Memory B cell (primary cell): ENCODE results near the gene JARID2.
A peak's percentile ranks its signal among the peaks of the same experiment; 100 is the strongest.

Experiments used
- ATAC-seq: fragments of 150-1000 bp; cut with Tn5 transposase; 2 replicates; pipeline ENCODE4 v1.10.0; 2021; ENCODE audit warnings: low read depth, mild to moderate bottlenecking, moderate library complexity
- DNase-seq, 2 donors: peaks; one replicate each; pipeline ENCODE4 v3.0.0; 2022; ENCODE audit warnings: low spot score in 2 of 2
- H3K27ac Mint-ChIP-seq: one replicate; pipeline ENCODE4 v1.8.0; 2022; ENCODE audit warnings: mild to moderate bottlenecking, moderate library complexity, mixed read lengths
- H3K27me3 Mint-ChIP-seq: one replicate; pipeline ENCODE4 v1.8.0; 2022; ENCODE audit warnings: mixed read lengths
- H3K36me3 Mint-ChIP-seq: one replicate; pipeline ENCODE4 v1.8.0; 2022; ENCODE audit warnings: mild to moderate bottlenecking, mixed read lengths
- H3K4me1 Mint-ChIP-seq: one replicate; pipeline ENCODE4 v1.8.0; 2022; ENCODE audit warnings: mixed read lengths
- H3K4me3 Mint-ChIP-seq: one replicate; pipeline ENCODE4 v1.8.0; 2022; ENCODE audit warnings: mild to moderate bottlenecking, moderate library complexity, mixed read lengths
- H3K9me3 Mint-ChIP-seq: one replicate; pipeline ENCODE4 v1.8.0; 2022; ENCODE audit warnings: mixed read lengths

The JARID2 gene

DNA sequence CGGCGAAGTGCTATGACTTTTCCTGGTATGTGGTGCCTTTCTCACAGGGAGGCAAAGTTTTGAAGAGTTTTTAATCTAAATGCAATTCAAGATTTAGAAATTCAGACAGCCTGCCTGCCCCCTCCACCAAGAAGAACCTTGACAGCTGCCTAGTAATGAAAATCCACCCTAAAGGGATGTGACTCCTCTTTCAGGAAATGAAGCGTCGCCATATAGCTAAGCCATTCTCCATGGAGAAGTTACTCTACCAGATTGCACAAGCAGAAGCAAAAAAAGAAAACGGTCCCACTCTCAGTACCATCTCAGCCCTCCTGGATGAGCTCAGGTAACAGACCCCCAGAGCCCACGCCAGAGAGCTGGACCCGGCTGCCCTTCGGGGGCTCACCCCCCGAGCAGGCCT lies 266.9 kb downstream of the JARID2 start:
- Mint-ChIP-seq H3K27me3 (no peaks in the 10 kb centered on the region), H3K27ac (no peak overlapping the region), H3K4me1 (peaks cover 2% of the 10 kb centered on the region), H3K4me3 (no peak overlapping the region), H3K9me3 (no peaks in the 10 kb centered on the region), H3K36me3 (peaks cover 43% of the 10 kb centered on the region)
- DNase-seq, result no peak
- ATAC-seq, result no peak

- Mint-ChIP-seq H3K9me3 (no peaks in the 10 kb centered on the region), H3K4me1 (peaks cover 2% of the 10 kb centered on the region), H3K36me3 (peaks cover 41% of the 10 kb centered on the region), H3K27me3 (no peaks in the 10 kb centered on the region), H3K4me3 (no peak overlapping the region), H3K27ac (peak overlapping the region; percentile 83)
- no peak for DNase-seq
- ATAC-seq, result no peak
Observed at GRCh38 chr6:15513131-15513771, 267.4 kb downstream of the JARID2 start.

- Mint-ChIP-seq H3K27me3 (no peaks in the 10 kb centered on the region), H3K36me3 (peaks cover 41% of the 10 kb centered on the region), H3K27ac (peak overlapping the region; percentile 83), H3K4me3 (no peak overlapping the region), H3K4me1 (peaks cover 2% of the 10 kb centered on the region), H3K9me3 (no peaks in the 10 kb centered on the region)
- ATAC-seq, result no peak
- no peak for DNase-seq
Observed at GRCh38 chr6:15513801-15514711, 268.2 kb downstream of the JARID2 start.

DNA sequence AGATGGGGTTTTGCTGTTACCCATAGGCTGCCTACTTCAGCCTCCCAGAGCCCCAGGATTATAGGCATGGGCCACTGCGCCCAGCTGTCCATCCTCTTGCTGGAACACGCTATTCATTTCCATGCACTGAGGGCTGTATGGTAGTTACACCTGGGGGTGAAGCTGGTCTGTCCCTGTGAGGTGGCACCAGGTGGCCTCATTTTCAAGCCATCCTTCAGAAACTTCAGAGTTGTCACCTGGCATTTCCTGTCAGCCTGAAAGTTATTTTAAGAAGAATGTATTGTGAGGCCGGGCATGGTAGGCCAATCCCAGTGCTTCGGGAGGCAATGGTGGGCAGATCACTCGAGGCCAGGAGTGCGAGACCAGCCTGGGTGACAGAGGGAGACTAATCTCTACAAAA lies 269.4 kb downstream of the JARID2 start:
- ATAC-seq (no peak), DNase-seq (no peak)
- peak overlapping the region; percentile 83 for H3K27ac Mint-ChIP-seq
- no peaks in the 10 kb centered on the region for H3K9me3 Mint-ChIP-seq
- peaks cover 2% of the 10 kb centered on the region for H3K4me1 Mint-ChIP-seq
- no peaks in the 10 kb centered on the region for H3K27me3 Mint-ChIP-seq
- H3K4me3 Mint-ChIP-seq, result no peak overlapping the region
- peaks cover 45% of the 10 kb centered on the region for H3K36me3 Mint-ChIP-seq

- H3K4me1 Mint-ChIP-seq, result peaks cover 2% of the 10 kb centered on the region
- peak overlapping the region; percentile 83 for H3K27ac Mint-ChIP-seq
- H3K9me3 Mint-ChIP-seq, result no peaks in the 10 kb centered on the region
- DNase-seq (no peak), ATAC-seq (no peak)
- H3K4me3 Mint-ChIP-seq, result no peak overlapping the region
- H3K27me3 Mint-ChIP-seq, result no peaks in the 10 kb centered on the region
- H3K36me3 Mint-ChIP-seq, result peaks cover 44% of the 10 kb centered on the region
Observed at GRCh38 chr6:15515660-15516375, 269.9 kb downstream of the JARID2 start.

DNA sequence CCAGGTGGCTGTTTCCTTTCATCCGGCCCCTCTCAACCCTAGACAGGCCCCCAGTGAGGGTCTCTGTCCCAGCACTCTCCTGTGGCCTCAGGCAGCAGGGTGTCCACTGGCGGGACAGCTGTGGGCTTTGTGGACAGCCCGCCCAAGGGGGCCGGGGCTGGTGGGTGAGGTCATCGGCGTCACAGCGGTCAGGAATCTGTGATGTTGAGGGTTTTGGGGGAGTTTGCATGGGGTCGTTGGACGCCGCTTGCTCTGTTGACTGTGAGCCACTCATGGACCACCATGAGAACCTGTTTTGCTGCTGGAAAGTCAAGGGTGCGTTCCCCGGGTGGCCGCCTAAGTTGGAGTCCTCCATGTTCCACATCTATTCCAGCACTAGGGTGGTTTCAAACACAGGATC lies 270.5 kb downstream of the JARID2 start:
- ATAC-seq, result no peak
- Mint-ChIP-seq H3K4me3 (no peak overlapping the region), H3K27ac (no peak overlapping the region), H3K4me1 (peaks cover 2% of the 10 kb centered on the region), H3K27me3 (no peaks in the 10 kb centered on the region), H3K9me3 (no peaks in the 10 kb centered on the region), H3K36me3 (peaks cover 44% of the 10 kb centered on the region)
- no peak for DNase-seq

DNA sequence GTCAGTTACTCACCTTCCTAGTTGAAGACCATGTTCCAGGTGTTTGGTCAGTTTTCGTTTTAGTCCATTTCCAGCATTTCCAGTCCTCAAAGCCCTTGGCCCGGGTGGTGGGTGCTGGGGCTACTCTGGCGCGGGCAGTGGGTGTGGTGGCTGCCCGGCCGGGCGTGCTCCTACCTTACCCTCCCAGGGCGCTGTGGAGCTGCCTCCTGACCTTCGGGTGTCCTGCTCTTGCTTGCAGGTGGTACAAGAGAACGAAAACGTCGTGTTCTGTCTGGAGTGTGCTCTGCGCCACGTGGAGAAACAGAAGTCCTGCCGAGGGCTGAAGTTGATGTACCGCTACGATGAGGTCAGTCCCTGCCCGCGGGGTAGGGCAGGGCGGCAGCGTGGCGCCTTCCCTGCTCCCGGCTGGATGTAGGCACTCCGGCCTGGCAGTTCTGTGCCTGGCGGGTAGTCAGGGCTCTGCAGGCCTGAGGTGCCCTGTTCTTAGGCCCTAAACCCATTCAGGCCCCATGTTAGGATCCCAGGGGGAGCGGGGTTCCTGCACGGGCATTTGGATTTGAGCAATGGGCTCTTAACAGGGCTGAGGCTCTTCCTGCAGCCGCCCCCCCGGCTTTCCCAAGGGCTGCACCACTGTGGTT lies 271.2 kb downstream of the JARID2 start:
- peaks cover 2% of the 10 kb centered on the region for H3K4me1 Mint-ChIP-seq
- no peak overlapping the region for H3K4me3 Mint-ChIP-seq
- H3K27me3 Mint-ChIP-seq, result no peaks in the 10 kb centered on the region
- peaks cover 45% of the 10 kb centered on the region for H3K36me3 Mint-ChIP-seq
- H3K27ac Mint-ChIP-seq, result no peak overlapping the region
- H3K9me3 Mint-ChIP-seq, result no peaks in the 10 kb centered on the region
- ATAC-seq (no peak), DNase-seq (no peak)

DNA sequence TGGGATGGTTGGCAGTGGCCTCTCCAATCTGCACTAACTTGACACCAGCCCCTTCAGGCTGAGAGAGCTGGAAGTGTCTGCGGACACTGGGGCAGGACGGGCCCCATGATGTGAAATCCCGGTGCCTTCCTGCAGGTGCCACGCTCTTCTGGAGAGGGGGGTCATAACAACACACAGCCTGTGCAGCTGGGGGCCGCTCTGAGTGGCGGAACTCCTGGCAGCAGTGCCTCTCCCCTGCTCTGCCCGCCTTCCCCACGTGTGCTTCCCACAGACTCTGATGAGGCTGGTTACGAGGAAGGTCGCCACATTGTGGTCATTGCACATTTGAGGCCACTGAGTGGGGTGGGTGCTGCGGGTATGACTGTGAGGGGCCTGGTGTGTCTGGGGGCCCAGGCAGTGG lies 271.7 kb downstream of the JARID2 start:
- no peak overlapping the region for H3K4me3 Mint-ChIP-seq
- H3K27me3 Mint-ChIP-seq, result no peaks in the 10 kb centered on the region
- no peak overlapping the region for H3K27ac Mint-ChIP-seq
- H3K4me1 Mint-ChIP-seq, result peaks cover 2% of the 10 kb centered on the region
- ATAC-seq (no peak), DNase-seq (no peak)
- no peaks in the 10 kb centered on the region for H3K9me3 Mint-ChIP-seq
- H3K36me3 Mint-ChIP-seq, result peaks cover 44% of the 10 kb centered on the region

DNA sequence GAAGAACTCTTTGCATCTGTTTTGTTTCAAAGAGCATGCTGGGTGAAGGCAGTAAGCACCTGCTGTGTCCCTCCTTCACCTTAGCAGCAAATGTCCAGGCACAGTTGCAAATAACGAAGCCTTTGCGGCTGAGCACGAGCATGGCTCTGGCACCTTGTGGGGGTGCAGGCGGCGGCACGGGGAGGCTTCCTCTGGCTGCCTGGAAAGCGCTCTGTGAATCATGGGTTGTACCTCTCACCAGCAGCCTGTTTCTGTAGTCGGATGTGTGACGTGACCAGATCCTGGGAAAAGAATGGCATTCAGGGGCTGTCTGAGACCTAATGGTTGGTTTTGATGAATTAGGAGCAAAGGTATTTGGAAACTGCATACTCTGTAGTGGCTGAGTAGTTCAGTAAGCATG lies 272.2 kb downstream of the JARID2 start:
- no peaks in the 10 kb centered on the region for H3K27me3 Mint-ChIP-seq
- ATAC-seq (no peak), DNase-seq (no peak)
- H3K36me3 Mint-ChIP-seq, result peaks cover 47% of the 10 kb centered on the region
- H3K9me3 Mint-ChIP-seq, result no peaks in the 10 kb centered on the region
- H3K4me1 Mint-ChIP-seq, result peaks cover 2% of the 10 kb centered on the region
- no peak overlapping the region for H3K4me3 Mint-ChIP-seq
- H3K27ac Mint-ChIP-seq, result no peak overlapping the region

GRCh38 chr6:15518878-15519277 lies 273.0 kb downstream of the JARID2 start:
- Mint-ChIP-seq H3K36me3 (peaks cover 48% of the 10 kb centered on the region), H3K27ac (peak overlapping the region; percentile 77), H3K4me1 (peaks cover 2% of the 10 kb centered on the region), H3K4me3 (no peak overlapping the region), H3K27me3 (no peaks in the 10 kb centered on the region), H3K9me3 (no peaks in the 10 kb centered on the region)
- no peak for DNase-seq
- ATAC-seq, result no peak

- no peak for ATAC-seq
- no peaks in the 10 kb centered on the region for H3K9me3 Mint-ChIP-seq
- H3K36me3 Mint-ChIP-seq, result peaks cover 46% of the 10 kb centered on the region
- H3K4me1 Mint-ChIP-seq, result peaks cover 2% of the 10 kb centered on the region
- H3K4me3 Mint-ChIP-seq, result no peak overlapping the region
- peak overlapping the region; percentile 77 for H3K27ac Mint-ChIP-seq
- DNase-seq, result no peak
- no peaks in the 10 kb centered on the region for H3K27me3 Mint-ChIP-seq
Observed at GRCh38 chr6:15519681-15520080, 273.8 kb downstream of the JARID2 start.

DNA sequence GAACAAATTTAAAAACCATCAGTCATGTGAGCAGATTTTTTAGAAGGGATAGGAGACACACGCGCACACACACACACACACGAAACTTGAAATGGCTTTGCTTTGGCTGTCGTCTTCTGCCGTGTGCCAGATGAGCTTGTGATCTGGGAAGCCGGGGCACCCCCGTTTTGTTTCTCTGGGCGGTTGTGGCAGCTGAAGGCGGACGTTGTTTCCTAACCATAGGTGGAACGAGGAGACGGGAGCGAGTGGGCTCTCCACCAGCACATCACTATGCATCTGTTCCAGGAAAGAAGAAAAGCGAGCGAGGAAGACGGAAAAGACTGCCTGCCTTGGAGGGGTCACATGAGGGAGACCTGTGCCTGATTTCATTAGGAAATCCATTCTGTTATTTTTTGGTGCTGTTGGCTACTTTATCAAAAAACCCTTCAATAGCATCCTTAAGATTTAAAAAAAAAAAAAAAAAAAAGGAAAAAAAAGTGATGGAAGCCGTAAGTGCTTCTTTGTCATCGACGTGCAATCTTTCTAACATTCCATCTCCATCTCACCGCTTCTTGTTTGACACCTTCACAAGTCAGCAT lies 274.8 kb downstream of the JARID2 start:
- Mint-ChIP-seq H3K36me3 (peaks cover 46% of the 10 kb centered on the region), H3K4me3 (no peak overlapping the region), H3K27me3 (no peaks in the 10 kb centered on the region), H3K27ac (peak overlapping the region; percentile 72), H3K4me1 (peaks cover 3% of the 10 kb centered on the region), H3K9me3 (no peaks in the 10 kb centered on the region)
- ATAC-seq (no peak), DNase-seq (no peak)

DNA sequence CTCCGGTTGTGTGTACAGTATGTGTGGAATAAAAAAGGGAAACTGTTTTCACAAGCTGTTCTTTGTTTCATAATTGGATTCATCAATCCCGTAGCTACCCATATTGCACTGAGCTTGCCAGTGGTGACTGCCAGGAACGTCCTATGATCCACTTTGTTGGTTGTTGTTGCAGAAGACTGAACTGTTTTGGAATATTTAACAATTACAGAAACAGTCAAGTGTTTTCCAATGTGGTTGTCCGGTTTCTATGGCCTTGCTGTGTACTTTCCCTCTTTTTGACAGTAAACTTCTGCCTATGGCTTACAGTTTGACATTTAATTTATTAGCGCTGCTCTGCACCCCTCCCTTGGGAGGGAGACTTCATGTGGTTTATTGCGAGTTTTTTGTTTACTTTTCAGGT lies 275.7 kb downstream of the JARID2 start:
- Mint-ChIP-seq H3K9me3 (no peaks in the 10 kb centered on the region), H3K4me1 (peaks cover 11% of the 10 kb centered on the region), H3K36me3 (peaks cover 49% of the 10 kb centered on the region), H3K4me3 (no peak overlapping the region), H3K27me3 (no peaks in the 10 kb centered on the region), H3K27ac (peak overlapping the region; percentile 72)
- ATAC-seq (no peak), DNase-seq (no peak)
